Activated CD4-positive, alpha-beta memory T cell treated with anti-CD3 and anti-CD28 coated beads, Interleukin-2, amount 10 ng/mL, durations not matched to agents 7 days and 5 days (primary cell): ENCODE results near the gene KRT75. TPM values are rescaled to one million over a fixed set of nuclear protein-coding genes. Genes with fewer than 3 reads are reported as not detected.

Experiments used
- CTCF ChIA-PET: fragments of 350-600 bp; sonication (Branson Sonifier 250); formaldehyde crosslinking; loops from one replicate; lab custom pipeline; 2021; ENCODE audit warnings: antibody characterized with exemption, inconsistent platforms; lab: Charles Lee
- POLR2A ChIA-PET: fragments of 350-600 bp; sonication (Branson Sonifier 250); formaldehyde crosslinking; loops from one replicate; lab custom pipeline; 2021; ENCODE audit warnings: antibody characterized with exemption; lab: Charles Lee
- DNase-seq: peaks from one replicate; pipeline ENCODE4 v3.0.0-alpha.2; 2020
- H3K27ac Mint-ChIP-seq: one replicate; pipeline ENCODE4 v1.8.0; 2021; ENCODE audit warnings: mild to moderate bottlenecking, mixed read lengths
- H3K27me3 Mint-ChIP-seq: one replicate; pipeline ENCODE4 v1.8.0; 2021; ENCODE audit warnings: mixed read lengths
- H3K36me3 Mint-ChIP-seq: one replicate; pipeline ENCODE4 v1.8.0; 2021; ENCODE audit warnings: low read depth, mixed read lengths
- H3K4me1 Mint-ChIP-seq: one replicate; pipeline ENCODE4 v1.8.0; 2021; ENCODE audit warnings: mixed read lengths
- H3K4me3 Mint-ChIP-seq: one replicate; pipeline ENCODE4 v1.8.0; 2021; ENCODE audit warnings: mild to moderate bottlenecking, mixed read lengths
- H3K9me3 Mint-ChIP-seq: one replicate; pipeline ENCODE4 v1.8.0; 2021; ENCODE audit warnings: mixed read lengths
- total RNA-seq, 2 experiments: library from RNA; stranded (reverse); gene quantifications; one replicate each; pipeline ENCODE4 v1.2.3, GENCODE V29; 2021

The KRT75 gene
- total RNA-seq, 2 experiments from 2014 or later: not detected

- Mint-ChIP-seq H3K4me3 (no peak overlapping the region), H3K9me3 (no peaks in the 10 kb centered on the region), H3K27ac (no peak overlapping the region), H3K27me3 (peaks cover 29% of the 10 kb centered on the region), H3K4me1 (no peaks in the 10 kb centered on the region), H3K36me3 (no peaks in the 10 kb centered on the region)
- ChIA-PET POLR2A (no interaction called here), CTCF (no interaction called here)
- DNase-seq: no peak
Observed at GRCh38 chr12:52436828-52437474, 2.8 kb upstream of the KRT75 start.

- H3K27me3 Mint-ChIP-seq: peaks cover 29% of the 10 kb centered on the region
- H3K27ac Mint-ChIP-seq: no peak overlapping the region
- no peak overlapping the region for H3K4me3 Mint-ChIP-seq
- H3K9me3 Mint-ChIP-seq: no peaks in the 10 kb centered on the region
- DNase-seq: no peak
- CTCF ChIA-PET: no interaction called here
- POLR2A ChIA-PET: no interaction called here
- no peaks in the 10 kb centered on the region for H3K4me1 Mint-ChIP-seq
- no peaks in the 10 kb centered on the region for H3K36me3 Mint-ChIP-seq
Observed at GRCh38 chr12:52436000-52436827, 2.0 kb upstream of the KRT75 start.

- ChIA-PET CTCF (no interaction called here), POLR2A (no interaction called here)
- H3K4me1 Mint-ChIP-seq: no peaks in the 10 kb centered on the region
Observed at GRCh38 chr12:52435659-52435999, 1.5 kb upstream of the KRT75 start.

GRCh38 chr12:52434760-52435530, 774 bp upstream of the KRT75 start:
- Mint-ChIP-seq H3K27ac (no peak overlapping the region), H3K4me1 (no peaks in the 10 kb centered on the region), H3K4me3 (no peak overlapping the region), H3K9me3 (no peaks in the 10 kb centered on the region), H3K36me3 (no peaks in the 10 kb centered on the region), H3K27me3 (peaks cover 26% of the 10 kb centered on the region)
- ChIA-PET POLR2A (no interaction called here), CTCF (no interaction called here)
- DNase-seq: no peak

More at GRCh38 chr12:52435659-52435999, 1.5 kb upstream of the KRT75 start:
- Mint-ChIP-seq H3K36me3 (no peaks in the 10 kb centered on the region), H3K27ac (no peak overlapping the region), H3K4me3 (no peak overlapping the region), H3K27me3 (peaks cover 26% of the 10 kb centered on the region), H3K9me3 (no peaks in the 10 kb centered on the region)
- no peak for DNase-seq

- no peaks in the 10 kb centered on the region for H3K4me1 Mint-ChIP-seq
- no peaks in the 10 kb centered on the region for H3K9me3 Mint-ChIP-seq
- no peak for DNase-seq
- peaks cover 33% of the 10 kb centered on the region for H3K27me3 Mint-ChIP-seq
- CTCF ChIA-PET: no interaction called here
- H3K36me3 Mint-ChIP-seq: no peaks in the 10 kb centered on the region
- POLR2A ChIA-PET: no interaction called here
- no peak overlapping the region for H3K27ac Mint-ChIP-seq
- H3K4me3 Mint-ChIP-seq: no peak overlapping the region
Observed at GRCh38 chr12:52433501-52434080, 580 bp downstream of the KRT75 start.

GRCh38 chr12:52432559-52433207, 1.5 kb downstream of the KRT75 start:
- Mint-ChIP-seq H3K9me3 (no peaks in the 10 kb centered on the region), H3K27ac (no peak overlapping the region), H3K4me3 (no peak overlapping the region), H3K27me3 (peaks cover 37% of the 10 kb centered on the region), H3K4me1 (no peaks in the 10 kb centered on the region), H3K36me3 (no peaks in the 10 kb centered on the region)
- DNase-seq: no peak
- CTCF ChIA-PET: no interaction called here
- POLR2A ChIA-PET: no interaction called here

GRCh38 chr12:52428121-52428520, 6.0 kb downstream of the KRT75 start:
- ChIA-PET CTCF (interaction anchor here (1.2 kb wide), 1 partner anchor 33 kb away, joined by 3 read pairs; no protein-coding TSS in a partner anchor), POLR2A (no interaction called here)
- no peaks in the 10 kb centered on the region for H3K4me1 Mint-ChIP-seq
- no peak overlapping the region for H3K27ac Mint-ChIP-seq
- H3K36me3 Mint-ChIP-seq: no peaks in the 10 kb centered on the region
- no peak overlapping the region for H3K4me3 Mint-ChIP-seq
- no peak for DNase-seq
- H3K27me3 Mint-ChIP-seq: peaks cover 21% of the 10 kb centered on the region
- H3K9me3 Mint-ChIP-seq: no peaks in the 10 kb centered on the region

- H3K27me3 Mint-ChIP-seq: peaks cover 22% of the 10 kb centered on the region
- no peak overlapping the region for H3K4me3 Mint-ChIP-seq
- POLR2A ChIA-PET: no interaction called here
- no peaks in the 10 kb centered on the region for H3K36me3 Mint-ChIP-seq
- H3K9me3 Mint-ChIP-seq: no peaks in the 10 kb centered on the region
- H3K4me1 Mint-ChIP-seq: no peaks in the 10 kb centered on the region
- CTCF ChIA-PET: interaction anchor here (1.0 kb wide), 1 partner anchor 54 kb away, joined by 3 read pairs; no protein-coding TSS in a partner anchor
- no peak for DNase-seq
- H3K27ac Mint-ChIP-seq: no peak overlapping the region
Observed at GRCh38 chr12:52427083-52427482, 7.1 kb downstream of the KRT75 start.

GRCh38 chr12:52426034-52426433, 8.1 kb downstream of the KRT75 start:
- no peak overlapping the region for H3K4me3 Mint-ChIP-seq
- H3K27ac Mint-ChIP-seq: no peak overlapping the region
- DNase-seq: no peak
- CTCF ChIA-PET: no interaction called here
- no peaks in the 10 kb centered on the region for H3K36me3 Mint-ChIP-seq
- peaks cover 22% of the 10 kb centered on the region for H3K27me3 Mint-ChIP-seq
- no peaks in the 10 kb centered on the region for H3K4me1 Mint-ChIP-seq
- no peaks in the 10 kb centered on the region for H3K9me3 Mint-ChIP-seq
- POLR2A ChIA-PET: no interaction called here

GRCh38 chr12:52425466-52425865, 8.7 kb downstream of the KRT75 start:
- Mint-ChIP-seq H3K9me3 (no peaks in the 10 kb centered on the region), H3K27me3 (peaks cover 24% of the 10 kb centered on the region), H3K36me3 (no peaks in the 10 kb centered on the region), H3K4me3 (no peak overlapping the region), H3K27ac (no peak overlapping the region), H3K4me1 (no peaks in the 10 kb centered on the region)
- ChIA-PET CTCF (no interaction called here), POLR2A (no interaction called here)
- no peak for DNase-seq

GRCh38 chr12:52423661-52424500, 10.3 kb downstream of the KRT75 start:
- CTCF ChIA-PET: no interaction called here
- Mint-ChIP-seq H3K27ac (no peak overlapping the region), H3K4me1 (no peaks in the 10 kb centered on the region), H3K4me3 (no peak overlapping the region), H3K9me3 (no peaks in the 10 kb centered on the region), H3K27me3 (peaks cover 25% of the 10 kb centered on the region), H3K36me3 (no peaks in the 10 kb centered on the region)
- POLR2A ChIA-PET: no interaction called here
- DNase-seq: no peak

GRCh38 chr12:52423035-52423434, 11.1 kb downstream of the KRT75 start:
- H3K36me3 Mint-ChIP-seq: no peaks in the 10 kb centered on the region
- peaks cover 18% of the 10 kb centered on the region for H3K27me3 Mint-ChIP-seq
- ChIA-PET CTCF (no interaction called here), POLR2A (no interaction called here)
- H3K4me3 Mint-ChIP-seq: no peak overlapping the region
- no peaks in the 10 kb centered on the region for H3K4me1 Mint-ChIP-seq
- no peaks in the 10 kb centered on the region for H3K9me3 Mint-ChIP-seq
- DNase-seq: no peak
- H3K27ac Mint-ChIP-seq: no peak overlapping the region
